ENCODE data around the gene RABGAP1L. TPM values are rescaled to one million over a fixed set of nuclear protein-coding genes. Genes with fewer than 3 reads are reported as not detected.
"Not testable (repeated sequence)": the region's sequence is repeated elsewhere in the genome, so short reads cannot be mapped to it uniquely, and the experiment has no call there.

RABGAP1L gene
- total RNA-seq, 1 donor from 2014 or later, result 30.3 TPM

GRCh38 chr1:174894117-174894762 is 734.9 kb downstream of the RABGAP1L start:
- no peak overlapping the region for H3K9ac ChIP-seq (ENCODE audit: low read depth in 1 of 3, low read length in 3 of 3)
- H3K36me3 ChIP-seq (ENCODE audit: control insufficient read depth in 3 of 3, insufficient read depth in 3 of 3, low read length in 3 of 3), result no peaks in the 10 kb centered on the region
- H3K4me1 ChIP-seq (ENCODE audit: control insufficient read depth in 3 of 3, insufficient read depth in 3 of 3, low read length in 3 of 3), result no peaks in the 10 kb centered on the region
- no peak overlapping the region for H3K4me3 ChIP-seq (ENCODE audit: low read length in 3 of 3)
- no peak overlapping the region for H3K27ac ChIP-seq (ENCODE audit: low read depth, low read length)
- H3K9me3 ChIP-seq (ENCODE audit: control insufficient read depth in 3 of 3, low read length in 3 of 3), result no peaks in the 10 kb centered on the region
- no peaks in the 10 kb centered on the region for H3K27me3 ChIP-seq (ENCODE audit: control insufficient read depth in 3 of 3, insufficient read depth in 3 of 3, low read length in 3 of 3)

- not testable (repeated sequence) for H3K27me3 ChIP-seq (ENCODE audit: control insufficient read depth in 3 of 3, insufficient read depth in 3 of 3, low read length in 3 of 3); H3K9ac ChIP-seq (ENCODE audit: low read depth in 1 of 3, low read length in 3 of 3); H3K36me3 ChIP-seq (ENCODE audit: control insufficient read depth in 3 of 3, insufficient read depth in 3 of 3, low read length in 3 of 3); H3K4me1 ChIP-seq (ENCODE audit: control insufficient read depth in 3 of 3, insufficient read depth in 3 of 3, low read length in 3 of 3); H3K4me3 ChIP-seq (ENCODE audit: low read length in 3 of 3); H3K27ac ChIP-seq (ENCODE audit: low read depth, low read length); H3K9me3 ChIP-seq (ENCODE audit: control insufficient read depth in 3 of 3, low read length in 3 of 3)
Observed at GRCh38 chr1:174895610-174896009, 736.3 kb downstream of the RABGAP1L start.

GRCh38 chr1:174898102-174898797 is 738.9 kb downstream of the RABGAP1L start:
- Histone ChIP-seq H3K36me3 (ENCODE audit: control insufficient read depth in 3 of 3, insufficient read depth in 3 of 3, low read length in 3 of 3) (no peaks in the 10 kb centered on the region), H3K27ac (ENCODE audit: low read depth, low read length) (no peak overlapping the region), H3K27me3 (ENCODE audit: control insufficient read depth in 3 of 3, insufficient read depth in 3 of 3, low read length in 3 of 3) (no peaks in the 10 kb centered on the region), H3K9me3 (ENCODE audit: control insufficient read depth in 3 of 3, low read length in 3 of 3) (no peaks in the 10 kb centered on the region), H3K4me1 (ENCODE audit: control insufficient read depth in 3 of 3, insufficient read depth in 3 of 3, low read length in 3 of 3) (no peaks in the 10 kb centered on the region), H3K4me3 (ENCODE audit: low read length in 3 of 3) (no peak overlapping the region), H3K9ac (ENCODE audit: low read depth in 1 of 3, low read length in 3 of 3) (no peak overlapping the region)

- Histone ChIP-seq H3K27ac (ENCODE audit: low read depth, low read length) (no peak overlapping the region), H3K36me3 (ENCODE audit: control insufficient read depth in 3 of 3, insufficient read depth in 3 of 3, low read length in 3 of 3) (no peaks in the 10 kb centered on the region), H3K4me1 (ENCODE audit: control insufficient read depth in 3 of 3, insufficient read depth in 3 of 3, low read length in 3 of 3) (no peaks in the 10 kb centered on the region), H3K27me3 (ENCODE audit: control insufficient read depth in 3 of 3, insufficient read depth in 3 of 3, low read length in 3 of 3) (no peaks in the 10 kb centered on the region), H3K9ac (ENCODE audit: low read depth in 1 of 3, low read length in 3 of 3) (no peak overlapping the region), H3K4me3 (ENCODE audit: low read length in 3 of 3) (no peak overlapping the region), H3K9me3 (ENCODE audit: control insufficient read depth in 3 of 3, low read length in 3 of 3) (no peaks in the 10 kb centered on the region)
Observed at GRCh38 chr1:174900317-174900716, 741.0 kb downstream of the RABGAP1L start.

DNA sequence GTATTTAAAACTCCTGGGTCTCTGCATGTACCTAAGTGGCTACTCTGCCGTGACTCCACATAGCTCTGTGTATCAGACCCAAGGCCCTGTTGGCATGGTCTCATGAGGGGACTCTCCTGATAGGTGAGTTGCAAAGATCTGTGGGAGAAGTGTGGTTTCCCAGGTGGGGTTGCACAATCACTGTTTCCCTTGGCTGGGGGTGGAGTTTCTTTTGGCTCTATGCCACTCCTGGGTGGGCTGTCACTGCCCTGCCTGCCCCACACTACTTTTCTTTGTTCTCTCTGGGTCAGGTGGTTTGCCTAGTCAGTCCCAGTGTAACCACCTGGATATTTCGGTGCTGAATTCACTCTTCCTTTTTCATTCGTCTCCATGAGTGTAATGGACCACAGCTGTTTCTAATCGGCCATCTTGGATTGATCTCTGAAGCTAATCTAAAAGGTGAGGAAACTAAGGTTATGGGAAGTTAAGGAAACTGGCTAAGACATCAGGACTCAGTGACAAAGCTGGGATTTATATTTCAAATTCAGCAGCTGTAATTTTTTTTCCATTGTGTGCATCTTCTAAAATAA is 743.3 kb downstream of the RABGAP1L start:
- no peaks in the 10 kb centered on the region for H3K4me1 ChIP-seq (ENCODE audit: control insufficient read depth in 3 of 3, insufficient read depth in 3 of 3, low read length in 3 of 3)
- no peak overlapping the region for H3K4me3 ChIP-seq (ENCODE audit: low read length in 3 of 3)

DNA sequence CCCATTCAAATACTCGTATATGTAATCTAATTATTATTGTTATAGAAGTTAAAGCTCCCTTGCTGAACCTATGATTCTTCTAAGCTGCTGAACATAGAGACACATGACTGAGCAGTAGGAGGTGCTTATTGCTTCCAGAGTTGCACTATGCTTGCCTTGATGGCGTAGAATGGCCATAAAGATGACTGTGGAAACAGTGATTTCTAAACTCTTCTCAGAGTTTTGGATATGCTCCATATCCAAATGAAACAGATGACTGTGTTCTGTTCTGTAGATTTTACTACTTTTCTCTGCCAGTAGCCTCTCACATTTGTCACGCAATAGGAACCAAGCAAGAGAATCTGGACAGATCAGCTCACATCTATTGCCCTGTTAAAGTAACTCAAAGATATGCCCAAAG is 752.3 kb downstream of the RABGAP1L start:
- no peaks in the 10 kb centered on the region for H3K36me3 ChIP-seq (ENCODE audit: control insufficient read depth in 3 of 3, insufficient read depth in 3 of 3, low read length in 3 of 3)

More for the DNA sequence above, 743.3 kb downstream of the RABGAP1L start:
- Histone ChIP-seq H3K36me3 (ENCODE audit: control insufficient read depth in 3 of 3, insufficient read depth in 3 of 3, low read length in 3 of 3) (no peaks in the 10 kb centered on the region), H3K9me3 (ENCODE audit: control insufficient read depth in 3 of 3, low read length in 3 of 3) (no peaks in the 10 kb centered on the region), H3K27ac (ENCODE audit: low read depth, low read length) (no peak overlapping the region), H3K9ac (ENCODE audit: low read depth in 1 of 3, low read length in 3 of 3) (no peak overlapping the region), H3K27me3 (ENCODE audit: control insufficient read depth in 3 of 3, insufficient read depth in 3 of 3, low read length in 3 of 3) (no peaks in the 10 kb centered on the region)

GRCh38 chr1:174912264-174912663 is 752.9 kb downstream of the RABGAP1L start:
- Histone ChIP-seq H3K27me3 (ENCODE audit: control insufficient read depth in 3 of 3, insufficient read depth in 3 of 3, low read length in 3 of 3) (no peaks in the 10 kb centered on the region), H3K4me3 (ENCODE audit: low read length in 3 of 3) (no peak overlapping the region), H3K4me1 (ENCODE audit: control insufficient read depth in 3 of 3, insufficient read depth in 3 of 3, low read length in 3 of 3) (no peaks in the 10 kb centered on the region), H3K9ac (ENCODE audit: low read depth in 1 of 3, low read length in 3 of 3) (no peak overlapping the region), H3K36me3 (ENCODE audit: control insufficient read depth in 3 of 3, insufficient read depth in 3 of 3, low read length in 3 of 3) (no peaks in the 10 kb centered on the region), H3K27ac (ENCODE audit: low read depth, low read length) (no peak overlapping the region), H3K9me3 (ENCODE audit: control insufficient read depth in 3 of 3, low read length in 3 of 3) (no peaks in the 10 kb centered on the region)

More for the DNA sequence above, 752.3 kb downstream of the RABGAP1L start:
- no peaks in the 10 kb centered on the region for H3K9me3 ChIP-seq (ENCODE audit: control insufficient read depth in 3 of 3, low read length in 3 of 3)
- no peaks in the 10 kb centered on the region for H3K4me1 ChIP-seq (ENCODE audit: control insufficient read depth in 3 of 3, insufficient read depth in 3 of 3, low read length in 3 of 3)
- no peak overlapping the region for H3K4me3 ChIP-seq (ENCODE audit: low read length in 3 of 3)
- no peaks in the 10 kb centered on the region for H3K27me3 ChIP-seq (ENCODE audit: control insufficient read depth in 3 of 3, insufficient read depth in 3 of 3, low read length in 3 of 3)
- H3K27ac ChIP-seq (ENCODE audit: low read depth, low read length), result no peak overlapping the region
- no peak overlapping the region for H3K9ac ChIP-seq (ENCODE audit: low read depth in 1 of 3, low read length in 3 of 3)

- Histone ChIP-seq H3K27ac (ENCODE audit: low read depth, low read length) (no peak overlapping the region), H3K4me1 (ENCODE audit: control insufficient read depth in 3 of 3, insufficient read depth in 3 of 3, low read length in 3 of 3) (no peaks in the 10 kb centered on the region), H3K4me3 (ENCODE audit: low read length in 3 of 3) (no peak overlapping the region), H3K9me3 (ENCODE audit: control insufficient read depth in 3 of 3, low read length in 3 of 3) (no peaks in the 10 kb centered on the region), H3K36me3 (ENCODE audit: control insufficient read depth in 3 of 3, insufficient read depth in 3 of 3, low read length in 3 of 3) (no peaks in the 10 kb centered on the region), H3K9ac (ENCODE audit: low read depth in 1 of 3, low read length in 3 of 3) (no peak overlapping the region), H3K27me3 (ENCODE audit: control insufficient read depth in 3 of 3, insufficient read depth in 3 of 3, low read length in 3 of 3) (no peaks in the 10 kb centered on the region)
Observed at GRCh38 chr1:174913225-174913903, 754.0 kb downstream of the RABGAP1L start.

DNA sequence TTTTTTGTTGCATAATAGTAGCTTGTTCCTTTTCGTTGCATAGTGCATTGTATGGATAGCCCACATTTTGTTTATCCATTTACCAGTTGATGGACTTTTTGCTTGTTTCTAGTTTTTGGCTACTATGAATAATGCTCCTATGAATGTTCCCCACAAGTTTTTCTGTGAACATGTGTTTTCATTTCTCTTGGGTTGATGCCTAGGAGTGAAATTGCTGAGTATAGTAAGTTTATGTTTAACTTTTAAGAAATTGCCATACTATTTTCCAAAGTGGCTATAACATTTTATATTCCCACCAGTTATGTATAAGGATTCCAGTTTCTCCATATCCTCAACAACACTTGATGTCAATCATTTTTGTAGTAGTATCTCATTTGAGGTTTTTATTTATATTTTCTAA is 755.7 kb downstream of the RABGAP1L start:
- H3K4me3 ChIP-seq (ENCODE audit: low read length in 3 of 3), result no peak overlapping the region
- H3K27ac ChIP-seq (ENCODE audit: low read depth, low read length), result no peak overlapping the region
- no peaks in the 10 kb centered on the region for H3K4me1 ChIP-seq (ENCODE audit: control insufficient read depth in 3 of 3, insufficient read depth in 3 of 3, low read length in 3 of 3)
- H3K9me3 ChIP-seq (ENCODE audit: control insufficient read depth in 3 of 3, low read length in 3 of 3), result no peaks in the 10 kb centered on the region
- no peaks in the 10 kb centered on the region for H3K27me3 ChIP-seq (ENCODE audit: control insufficient read depth in 3 of 3, insufficient read depth in 3 of 3, low read length in 3 of 3)
- no peaks in the 10 kb centered on the region for H3K36me3 ChIP-seq (ENCODE audit: control insufficient read depth in 3 of 3, insufficient read depth in 3 of 3, low read length in 3 of 3)
- no peak overlapping the region for H3K9ac ChIP-seq (ENCODE audit: low read depth in 1 of 3, low read length in 3 of 3)

DNA sequence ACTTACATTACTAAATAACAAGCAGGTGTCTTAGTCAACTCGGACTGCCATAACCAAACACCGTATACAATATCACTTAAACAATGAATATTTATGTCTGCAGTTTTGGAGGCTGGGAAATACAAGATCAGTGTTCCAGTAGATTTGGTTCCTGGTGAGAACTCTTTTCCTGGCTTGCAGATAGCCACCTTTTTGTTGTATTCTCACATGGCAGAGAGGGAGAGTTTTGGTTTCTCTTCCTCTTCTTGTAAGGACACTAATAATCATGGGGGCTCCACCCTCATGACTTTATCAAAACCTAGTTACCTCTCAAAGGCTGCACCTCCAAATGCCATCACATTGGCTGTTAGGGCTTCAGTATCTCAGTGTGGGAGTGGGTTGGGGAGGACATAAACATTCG is 757.5 kb downstream of the RABGAP1L start:
- Histone ChIP-seq H3K36me3 (ENCODE audit: control insufficient read depth in 3 of 3, insufficient read depth in 3 of 3, low read length in 3 of 3) (no peaks in the 10 kb centered on the region), H3K27ac (ENCODE audit: low read depth, low read length) (no peak overlapping the region), H3K4me3 (ENCODE audit: low read length in 3 of 3) (no peak overlapping the region), H3K4me1 (ENCODE audit: control insufficient read depth in 3 of 3, insufficient read depth in 3 of 3, low read length in 3 of 3) (no peaks in the 10 kb centered on the region), H3K9me3 (ENCODE audit: control insufficient read depth in 3 of 3, low read length in 3 of 3) (no peaks in the 10 kb centered on the region), H3K9ac (ENCODE audit: low read depth in 1 of 3, low read length in 3 of 3) (no peak overlapping the region), H3K27me3 (ENCODE audit: control insufficient read depth in 3 of 3, insufficient read depth in 3 of 3, low read length in 3 of 3) (no peaks in the 10 kb centered on the region)

All from skeletal muscle tissue (tissue), 4 donors.